ENCODE data around the gene BAD. TPM values are rescaled to one million over a fixed set of nuclear protein-coding genes. Genes with fewer than 3 reads are reported as not detected.

The BAD gene
- total RNA-seq, 2 donors from 2014 or later = 39.2 to 83.8 TPM

DNA sequence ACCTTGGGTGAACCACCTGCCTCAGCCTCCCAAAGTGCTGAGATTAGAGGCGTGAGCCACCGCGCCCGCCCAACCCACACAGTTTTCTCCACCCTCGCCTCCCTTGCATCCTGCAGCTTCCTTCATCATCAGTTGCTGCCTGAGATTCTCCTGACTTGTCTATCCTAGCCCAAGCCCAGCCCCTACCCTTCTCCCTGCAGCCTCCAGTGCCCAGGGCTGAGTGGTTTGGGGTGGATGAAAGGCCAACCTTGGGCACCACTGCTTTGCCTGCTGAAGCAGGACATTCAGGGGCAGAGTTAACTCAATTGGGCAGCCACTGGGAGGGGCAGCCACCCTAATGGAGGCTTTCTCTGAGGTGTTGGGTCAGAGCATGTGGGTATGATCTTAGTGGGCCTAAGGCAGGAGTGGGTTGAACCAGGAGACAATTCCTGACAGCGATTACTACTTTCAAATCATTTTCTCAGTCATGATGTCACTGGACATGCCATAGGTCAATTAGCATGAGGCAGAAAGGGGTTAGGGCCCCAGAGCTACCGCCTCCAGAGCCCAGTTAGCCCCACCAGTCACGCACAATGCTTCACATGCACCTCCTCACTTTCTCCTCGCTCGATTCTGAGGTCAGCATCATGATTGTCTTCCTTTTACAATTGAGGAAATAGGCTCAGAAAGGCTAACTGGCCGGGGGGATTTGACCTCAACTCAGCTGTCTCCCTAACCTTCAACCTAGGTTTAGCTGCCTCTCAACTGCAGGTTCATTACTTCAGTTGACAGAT, 44.6 kb downstream of the BAD start:
- H3K27ac ChIP-seq = peak overlapping the region; percentile 94 to 99
- ATAC-seq (ENCODE audit: insufficient number of reproducible peaks, low FRiP score, low read depth) (no peak), DNase-seq (ENCODE audit: low spot score) (no peak)
- TF ChIP-seq CTCF (IDR thresholded peaks at IDR 0.05) = no peak
- peak overlapping the region; percentile 92 for H3K4me3 ChIP-seq
- H3K27me3 ChIP-seq (replicated peaks; ENCODE audit: insufficient read depth) = no peaks in the 10 kb centered on the region
- H3K9me3 ChIP-seq = no peaks in the 10 kb centered on the region
- H3K4me1 ChIP-seq (ENCODE audit: control insufficient read depth in 1 of 2, low read depth in 2 of 2) = peaks cover 19 to 42% of the 10 kb centered on the region in 2 donors
- H3K36me3 ChIP-seq = peaks cover 19% of the 10 kb centered on the region

- Histone ChIP-seq H3K27ac (no peak overlapping the region), H3K36me3 (peaks cover 19% of the 10 kb centered on the region), H3K9me3 (no peaks in the 10 kb centered on the region), H3K4me3 (no peak overlapping the region), H3K27me3 (replicated peaks; ENCODE audit: insufficient read depth) (no peaks in the 10 kb centered on the region), H3K4me1 (ENCODE audit: control insufficient read depth in 1 of 2, low read depth in 2 of 2) (peaks cover 18 to 41% of the 10 kb centered on the region in 2 donors)
- TF ChIP-seq CTCF (IDR thresholded peaks at IDR 0.05) = no peak
- DNase-seq (ENCODE audit: low spot score) (no peak), ATAC-seq (ENCODE audit: insufficient number of reproducible peaks, low FRiP score, low read depth) (no peak)
Measured at GRCh38 chr11:64238999-64239398, 45.5 kb downstream of the BAD start.

DNA sequence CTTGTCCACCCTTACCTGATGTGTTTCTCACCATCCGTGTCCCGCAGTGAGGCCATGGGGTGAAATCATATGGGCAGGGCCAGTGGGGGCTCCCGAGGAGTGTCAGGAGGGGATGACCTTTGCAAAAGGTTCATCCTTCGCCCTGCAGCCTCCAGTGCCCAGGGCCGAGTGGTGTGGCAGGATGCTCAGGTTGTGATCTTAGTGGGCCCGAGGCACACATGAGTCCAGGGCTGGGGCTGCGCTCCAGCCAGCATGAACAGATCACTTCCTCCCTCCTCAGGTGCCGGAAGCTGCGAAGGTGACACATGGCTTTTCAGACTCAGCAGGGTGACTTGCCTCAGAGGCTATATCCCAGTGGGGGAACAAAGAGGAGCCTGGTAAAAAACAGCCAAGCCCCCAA, 46.4 kb downstream of the BAD start:
- H3K27ac ChIP-seq = no peak overlapping the region

GRCh38 chr11:64237484-64237951, 46.9 kb downstream of the BAD start:
- Histone ChIP-seq H3K36me3 (peaks cover 11% of the 10 kb centered on the region), H3K27ac (no peak overlapping the region), H3K4me3 (no peak overlapping the region), H3K27me3 (replicated peaks; ENCODE audit: insufficient read depth) (no peaks in the 10 kb centered on the region), H3K9me3 (no peaks in the 10 kb centered on the region), H3K4me1 (ENCODE audit: control insufficient read depth in 1 of 2, low read depth in 2 of 2) (peaks cover 23 to 46% of the 10 kb centered on the region in 2 donors)
- ATAC-seq (ENCODE audit: insufficient number of reproducible peaks, low FRiP score, low read depth) (no peak), DNase-seq (ENCODE audit: low spot score) (no peak)
- TF ChIP-seq CTCF (IDR thresholded peaks at IDR 0.05) = no peak

More for the DNA sequence above, 46.4 kb downstream of the BAD start:
- Histone ChIP-seq H3K27me3 (replicated peaks; ENCODE audit: insufficient read depth) (no peaks in the 10 kb centered on the region), H3K4me3 (no peak overlapping the region), H3K36me3 (peaks cover 11% of the 10 kb centered on the region), H3K9me3 (no peaks in the 10 kb centered on the region), H3K4me1 (ENCODE audit: control insufficient read depth in 1 of 2, low read depth in 2 of 2) (peaks cover 25 to 46% of the 10 kb centered on the region in 2 donors)
- no peak for TF ChIP-seq CTCF (IDR thresholded peaks at IDR 0.05)
- ATAC-seq (ENCODE audit: insufficient number of reproducible peaks, low FRiP score, low read depth) = no peak
- no peak for DNase-seq (ENCODE audit: low spot score)

GRCh38 chr11:64235437-64236161, 48.9 kb downstream of the BAD start:
- H3K36me3 ChIP-seq = peaks cover 11% of the 10 kb centered on the region
- H3K9me3 ChIP-seq = no peaks in the 10 kb centered on the region
- no peaks in the 10 kb centered on the region for H3K27me3 ChIP-seq (replicated peaks; ENCODE audit: insufficient read depth)
- H3K4me3 ChIP-seq = peak overlapping the region; percentile 88
- DNase-seq (ENCODE audit: low spot score) (no peak), ATAC-seq (ENCODE audit: insufficient number of reproducible peaks, low FRiP score, low read depth) (no peak)
- TF ChIP-seq CTCF (IDR thresholded peaks at IDR 0.05) = no peak
- H3K4me1 ChIP-seq (ENCODE audit: control insufficient read depth in 1 of 2, low read depth in 2 of 2) = peaks cover 26 to 55% of the 10 kb centered on the region in 2 donors
- H3K27ac ChIP-seq = peak overlapping the region; percentile 85 to 91
